Ammon's horn (tissue), 1 donor: ENCODE data around the gene OTOG.
A peak's percentile ranks its signal among the peaks of the same experiment; 100 is the strongest.

Experiments
- DNase-seq: peaks from one replicate; pipeline ENCODE4 v3.0.0-alpha.2; 2016; ENCODE audit warnings: low spot score

OTOG gene

GRCh38 chr11:17561526-17561925, 14.5 kb downstream of the OTOG start:
- no peak for DNase-seq

DNA sequence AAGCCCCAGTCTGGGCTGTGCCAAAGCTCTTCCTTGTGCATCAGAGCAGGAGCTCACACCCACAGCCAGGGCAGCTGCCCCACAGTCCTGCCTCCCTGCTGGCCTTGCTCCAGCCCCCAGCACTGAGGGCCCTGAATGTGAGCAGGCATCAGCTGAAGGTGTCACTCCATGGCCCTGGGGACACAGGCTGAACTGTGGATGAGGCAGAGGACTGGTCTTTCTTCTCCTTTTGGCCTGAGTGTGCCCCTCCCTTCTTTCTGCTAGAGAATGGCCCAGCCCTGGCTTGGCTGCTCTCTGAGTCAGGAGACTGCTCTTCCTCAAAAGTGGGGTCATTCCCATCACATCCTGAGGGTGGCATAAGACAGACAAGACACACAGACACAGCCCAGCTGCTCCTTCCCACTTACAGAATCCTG, 16.2 kb downstream of the OTOG start:
- no peak for DNase-seq

- DNase-seq, result no peak
These were observed 17.1 kb downstream of the OTOG start for GRCh38 chr11:17563961-17564686.

- DNase-seq, result no peak
These were observed 17.6 kb downstream of the OTOG start for GRCh38 chr11:17564687-17565042.

DNA sequence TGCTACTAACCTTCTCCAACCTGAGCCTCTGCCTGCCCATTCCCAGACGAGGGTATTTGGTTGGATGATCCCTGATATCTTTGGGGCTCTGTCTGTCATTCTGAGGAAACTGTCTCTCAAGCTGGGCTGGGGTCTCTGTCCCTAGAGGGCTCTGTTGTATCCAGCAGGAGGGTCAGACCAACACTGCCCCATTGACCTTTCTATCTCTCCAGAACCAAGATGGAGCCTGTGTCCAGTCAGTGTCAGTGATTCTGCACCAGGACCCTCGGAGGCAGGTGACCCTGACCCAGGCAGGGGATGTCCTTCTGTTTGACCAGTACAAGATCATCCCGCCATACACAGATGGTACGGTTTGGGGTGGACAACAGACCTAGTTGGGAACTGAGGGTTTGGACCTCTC, 21.9 kb downstream of the OTOG start:
- no peak for DNase-seq

- peak; percentile 15 for DNase-seq
These were observed 23.0 kb downstream of the OTOG start for GRCh38 chr11:17570034-17570433.

DNA sequence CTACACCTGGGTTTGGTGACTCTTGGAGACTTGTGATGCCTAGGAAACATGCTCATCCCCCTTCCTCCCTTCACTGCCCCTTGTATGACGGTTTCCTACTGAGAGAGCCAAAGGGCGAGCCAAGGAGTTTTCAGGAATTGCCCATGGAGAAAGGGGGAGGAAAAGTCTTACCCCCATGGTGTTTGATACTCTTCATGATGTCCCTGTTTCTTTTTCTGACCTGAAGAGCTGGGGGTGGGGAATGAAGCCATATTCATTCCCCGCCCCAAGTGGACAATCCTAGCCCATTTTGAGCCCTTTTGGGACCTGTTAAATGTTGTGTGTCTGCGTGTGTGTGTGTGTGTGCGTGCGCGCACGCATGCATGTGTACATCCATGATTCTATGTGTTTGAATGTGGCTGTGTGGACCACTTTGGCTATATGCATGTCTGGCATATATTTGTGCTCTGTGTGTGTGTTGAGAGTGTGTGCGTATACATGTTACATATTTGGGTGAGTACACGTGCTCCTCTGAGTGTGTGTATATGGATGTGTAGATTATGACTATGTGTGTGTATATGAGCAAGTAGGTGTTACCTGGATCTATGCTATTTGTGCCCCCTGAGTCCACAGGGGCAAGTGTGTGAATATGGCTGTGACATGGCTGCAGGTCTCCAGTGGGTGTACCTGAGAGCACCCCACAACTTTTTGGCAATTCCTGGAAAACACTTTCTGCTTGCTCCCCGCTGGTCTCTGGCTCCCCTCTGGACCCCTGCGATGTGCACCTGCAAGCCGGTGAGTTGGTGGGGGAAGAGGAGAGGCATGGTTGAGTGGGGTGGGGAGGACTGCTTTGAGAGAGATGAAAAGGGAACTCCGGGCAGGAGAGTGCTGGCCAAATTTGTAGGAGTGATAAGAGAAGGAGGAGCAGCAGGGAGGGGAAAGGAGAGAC, 24.6 kb downstream of the OTOG start:
- no peak for DNase-seq

GRCh38 chr11:17572359-17572690, 25.3 kb downstream of the OTOG start:
- DNase-seq, result no peak

DNA sequence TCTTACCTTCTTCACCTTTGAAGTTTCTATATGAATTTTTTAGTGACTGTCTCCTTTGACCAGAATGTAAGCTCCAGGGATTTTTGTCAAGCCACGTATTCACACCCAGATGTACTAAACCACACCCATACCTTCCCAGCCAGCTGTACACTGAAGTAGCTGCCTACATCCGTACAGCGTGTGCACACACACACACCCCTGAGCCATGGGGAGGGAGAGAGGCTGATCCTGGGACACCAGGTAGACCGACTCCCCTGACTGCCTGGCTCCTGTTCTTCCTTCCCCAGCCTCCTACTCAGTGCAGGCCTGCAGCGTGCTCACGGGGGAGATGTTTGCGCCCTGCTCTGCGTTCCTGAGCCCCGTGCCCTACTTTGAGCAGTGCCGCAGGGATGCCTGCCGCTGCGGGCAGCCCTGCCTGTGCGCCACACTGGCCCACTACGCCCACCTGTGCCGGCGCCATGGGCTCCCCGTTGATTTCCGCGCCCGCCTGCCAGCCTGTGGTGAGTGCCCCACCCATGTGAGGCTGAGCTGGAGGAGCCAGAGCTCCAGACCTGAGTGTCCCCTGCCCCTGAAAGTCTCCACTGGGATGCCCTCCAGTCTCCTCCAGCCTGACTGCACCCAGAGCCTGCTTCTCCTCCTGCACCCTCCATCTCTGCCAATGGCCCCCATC, 25.9 kb downstream of the OTOG start:
- no peak for DNase-seq

- no peak for DNase-seq
These were observed 26.5 kb downstream of the OTOG start for GRCh38 chr11:17573526-17573925.

DNA sequence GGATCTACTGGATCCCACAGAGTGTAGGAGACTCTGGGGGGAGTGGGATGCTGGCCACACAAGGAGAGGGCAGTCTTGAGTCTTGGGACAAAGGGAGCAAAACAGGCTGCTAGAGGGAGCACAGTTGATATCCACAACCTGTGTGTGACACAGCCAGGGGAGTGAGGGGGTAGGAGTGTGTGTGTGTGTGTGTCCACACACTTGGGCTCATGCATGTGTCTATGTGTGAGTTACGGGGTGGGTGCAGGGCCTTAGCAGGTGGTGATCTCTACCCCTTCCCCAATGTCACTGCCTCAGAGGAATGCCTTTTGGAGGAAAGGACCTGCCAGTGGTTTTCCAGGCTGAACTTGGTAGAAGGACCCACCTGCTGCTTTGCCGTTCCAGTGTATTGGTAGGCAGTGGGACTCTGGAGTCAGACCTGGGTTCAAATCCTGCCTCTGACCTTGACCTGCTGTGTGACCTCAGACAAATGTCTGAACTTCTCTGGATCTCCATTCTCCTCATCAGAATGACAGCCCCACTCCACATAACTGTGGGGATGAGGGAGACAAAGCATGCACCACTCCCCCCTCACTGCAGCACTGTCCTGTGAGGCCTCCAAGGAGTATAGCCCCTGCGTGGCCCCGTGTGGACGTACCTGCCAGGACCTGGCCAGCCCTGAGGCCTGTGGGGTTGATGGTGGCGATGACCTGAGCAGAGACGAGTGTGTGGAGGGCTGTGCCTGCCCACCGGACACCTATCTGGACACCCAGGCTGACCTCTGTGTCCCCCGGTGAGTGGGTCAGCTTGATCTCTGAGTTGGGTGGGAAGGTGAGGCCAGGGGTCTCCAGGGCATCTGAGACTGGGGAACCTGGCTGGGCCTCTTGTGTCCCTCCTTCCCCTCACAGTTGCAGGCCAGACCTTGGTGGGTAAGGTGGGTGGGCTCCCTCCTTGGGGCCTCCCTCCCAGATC, 27.4 kb downstream of the OTOG start:
- DNase-seq, result no peak

DNA sequence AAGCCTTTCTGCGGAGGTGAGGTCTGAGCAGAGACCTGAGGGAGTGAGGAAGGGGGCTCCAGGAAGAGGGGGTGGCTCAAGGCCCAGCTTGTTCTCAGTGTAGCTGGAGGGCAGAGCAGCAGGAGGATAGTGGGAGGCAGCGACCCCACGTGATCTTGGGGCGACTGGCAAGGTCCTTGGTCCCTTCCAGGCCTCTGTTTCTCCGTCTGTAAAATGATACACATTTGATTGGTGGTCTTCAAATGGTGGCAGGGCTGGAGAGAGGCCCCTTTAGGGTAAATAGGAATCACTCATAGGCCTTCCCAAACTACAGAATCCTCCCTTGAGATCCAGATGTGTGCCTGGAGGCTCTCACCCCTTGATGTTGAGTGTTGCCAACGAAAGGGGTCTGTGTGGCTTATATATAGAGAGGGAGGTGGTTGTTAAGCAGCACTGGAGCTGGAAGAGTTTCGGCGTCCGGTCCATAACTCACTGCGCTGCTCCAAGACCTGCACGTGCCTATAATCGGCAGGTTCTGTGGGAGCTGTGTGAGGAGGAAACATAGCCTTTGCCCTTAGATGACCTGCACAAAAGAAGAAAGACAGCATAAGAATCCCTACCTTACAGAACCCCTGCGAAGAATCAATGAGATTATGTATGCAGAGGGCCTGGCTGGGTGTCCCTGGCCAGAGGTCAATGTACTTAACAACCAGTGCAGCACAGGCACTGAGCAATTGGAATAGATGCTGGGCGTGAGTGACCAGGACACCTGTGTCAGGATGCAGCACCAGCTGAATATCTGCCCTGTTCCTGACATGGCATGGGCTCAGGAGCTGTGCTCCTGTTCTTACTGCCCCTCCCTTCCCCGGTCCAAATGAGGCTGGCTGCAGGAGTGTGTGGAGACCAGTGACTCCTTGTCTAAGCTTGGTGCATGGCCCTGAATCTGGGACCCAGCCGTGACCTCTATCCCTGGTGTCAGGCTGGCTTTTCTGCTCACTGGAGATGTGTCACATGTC, 28.7 kb downstream of the OTOG start:
- DNase-seq, result no peak

DNA sequence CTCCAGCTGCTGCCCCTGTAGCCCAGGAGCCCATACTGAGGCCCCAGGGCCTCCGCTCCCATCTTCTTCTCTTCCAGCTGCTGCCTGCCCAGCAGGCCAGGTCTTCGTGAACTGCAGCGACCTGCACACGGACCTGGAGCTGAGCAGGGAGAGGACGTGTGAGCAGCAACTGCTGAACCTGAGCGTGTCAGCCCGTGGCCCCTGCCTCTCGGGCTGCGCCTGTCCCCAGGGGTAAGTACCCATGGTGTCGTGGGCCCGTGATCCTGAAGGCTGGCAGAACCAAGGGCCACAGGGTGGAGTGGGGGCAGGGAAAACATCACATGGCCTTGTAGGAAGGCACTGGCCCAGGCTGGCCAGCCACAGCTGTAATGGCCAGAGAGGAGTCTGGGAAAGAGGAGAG, 31.2 kb downstream of the OTOG start:
- no peak for DNase-seq

- DNase-seq, result no peak
These were observed 31.9 kb downstream of the OTOG start for GRCh38 chr11:17578958-17579357.

DNA sequence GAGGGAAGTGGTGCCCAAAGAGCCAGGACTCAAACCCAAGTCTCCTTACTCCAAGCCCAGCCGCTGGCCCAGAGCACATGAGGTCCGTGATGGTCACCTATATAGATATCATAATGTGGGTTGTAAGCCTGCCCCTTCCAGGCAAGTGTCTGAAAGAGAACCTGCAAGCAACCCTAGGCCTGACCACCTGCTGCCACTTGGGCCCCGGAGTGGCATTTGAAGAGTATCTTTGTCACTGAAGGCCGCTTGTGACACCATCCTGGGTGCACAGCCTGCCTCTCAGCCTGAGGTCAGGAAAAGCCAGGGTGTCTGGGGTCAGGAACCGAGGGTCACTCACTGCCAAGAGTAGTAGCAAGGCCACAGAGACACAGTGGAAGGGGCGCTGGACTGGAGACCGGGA, 32.4 kb downstream of the OTOG start:
- no peak for DNase-seq

DNA sequence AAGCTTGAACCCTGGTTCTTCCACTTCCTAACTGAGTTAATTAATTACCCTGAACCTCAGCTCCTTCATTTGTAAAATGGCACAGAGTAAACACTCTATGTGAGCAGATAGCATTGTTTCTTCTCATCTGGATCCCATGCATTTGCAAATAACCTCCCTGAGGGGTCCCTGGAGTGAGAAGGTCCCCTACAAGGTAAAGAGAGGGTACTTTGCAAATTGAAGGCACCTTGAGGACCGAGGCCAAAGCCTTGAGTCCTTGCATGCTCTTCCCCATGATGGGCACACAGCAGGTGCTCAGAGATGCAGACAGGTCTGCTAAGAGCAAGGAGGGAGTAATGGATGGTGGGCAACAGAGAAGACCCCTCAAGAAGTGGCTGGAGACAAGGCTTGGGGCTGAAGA, 33.2 kb downstream of the OTOG start:
- DNase-seq, result no peak

DNA sequence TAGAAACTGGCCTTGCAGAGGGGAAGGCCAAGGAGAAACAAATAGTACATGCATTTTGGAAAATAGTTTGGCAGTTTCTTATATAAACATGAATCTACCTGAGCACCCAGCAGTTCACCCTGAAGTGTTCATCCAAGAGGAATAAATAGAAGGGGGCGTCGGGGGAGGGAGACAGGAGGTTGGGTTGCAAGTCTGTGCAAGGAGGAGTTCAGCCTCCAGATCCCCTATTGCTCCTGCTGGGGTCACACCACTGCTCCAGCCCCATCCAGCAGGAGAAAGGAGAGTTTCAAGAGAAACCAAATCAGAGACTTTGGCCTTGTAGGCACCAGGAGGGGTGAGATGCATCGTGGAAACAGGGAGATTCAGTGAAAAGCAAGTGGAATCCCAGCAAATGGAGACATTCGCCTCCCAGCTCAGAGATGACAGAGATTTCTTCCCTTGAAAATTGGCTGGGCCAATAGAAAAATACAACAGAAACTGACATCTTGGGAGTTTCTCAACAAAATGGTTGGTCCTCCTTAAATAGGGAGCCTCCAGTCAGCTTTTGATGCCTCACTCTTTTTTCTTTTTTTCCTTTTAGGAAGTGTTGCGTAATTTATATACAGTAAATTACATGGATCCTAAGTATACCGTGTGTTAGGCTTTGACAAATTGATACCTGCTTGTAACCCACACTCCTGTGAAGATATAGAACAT, 34.1 kb downstream of the OTOG start:
- no peak for DNase-seq

DNA sequence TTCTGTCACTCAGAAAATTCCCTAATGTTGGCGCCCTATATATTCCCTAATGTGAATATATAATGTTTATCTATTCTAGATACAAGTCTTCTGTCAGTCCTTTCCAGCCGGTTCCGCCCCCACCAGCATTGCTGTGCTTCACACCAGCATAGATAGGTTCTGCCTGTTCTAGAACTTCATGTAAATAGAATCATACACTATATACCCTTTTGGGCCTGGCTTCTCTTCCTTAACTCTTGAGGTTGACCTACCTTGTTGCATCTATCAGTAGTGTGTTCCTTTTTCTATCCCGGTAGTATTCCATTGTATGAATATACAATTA, 34.6 kb downstream of the OTOG start:
- DNase-seq, result no peak

DNA sequence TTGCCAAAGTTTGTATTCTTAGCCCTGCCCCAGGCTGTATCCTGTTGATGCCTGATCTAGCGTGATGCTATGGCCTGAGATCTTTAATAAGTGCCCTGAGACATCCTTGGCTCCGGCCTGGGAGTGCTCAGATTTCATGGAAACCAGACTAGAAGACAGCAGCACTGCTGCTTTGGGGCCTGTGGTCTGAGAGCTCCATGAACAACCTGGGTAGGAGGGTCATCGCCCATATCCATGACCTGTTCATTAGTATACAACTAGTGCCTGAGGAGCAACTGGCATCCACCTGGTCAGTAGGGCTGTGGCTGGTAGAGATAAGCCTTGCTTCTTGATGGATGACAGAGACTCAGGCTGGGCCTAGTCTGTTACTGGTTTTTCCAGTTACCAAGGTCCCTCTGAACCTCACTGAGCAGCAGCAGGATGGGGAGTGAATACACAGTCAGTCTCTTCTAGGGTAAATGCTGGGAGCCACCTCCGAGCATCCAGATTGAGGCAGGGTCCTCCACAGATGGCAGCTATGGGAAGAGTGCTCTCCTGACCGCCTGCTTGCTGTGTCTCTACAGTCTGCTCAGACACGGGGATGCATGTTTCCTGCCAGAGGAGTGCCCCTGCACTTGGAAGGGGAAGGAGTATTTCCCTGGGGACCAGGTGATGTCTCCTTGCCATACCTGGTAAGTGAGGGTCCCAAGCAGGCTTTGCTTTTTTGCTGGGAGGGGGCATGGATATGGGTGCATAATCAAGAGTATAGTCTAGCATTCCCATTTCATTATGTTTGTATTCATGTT, 39.0 kb downstream of the OTOG start:
- no peak for DNase-seq
